ENCODE measurements around the gene ESRRG. TPM values are rescaled to one million over a fixed set of nuclear protein-coding genes. Genes with fewer than 3 reads are reported as not detected.

ESRRG gene
- total RNA-seq, 1 experiment from 2014 or later = 0.44 TPM

- Histone ChIP-seq H4K8ac (replicated peaks; ENCODE audit: insufficient read length, low read depth, low read length) (no peak overlapping the region), H4K91ac (ENCODE audit: insufficient read length, low read depth, low read length) (no peak overlapping the region), H3T11ph (ENCODE audit: low read length) (no peak overlapping the region), H4K5ac (ENCODE audit: insufficient read length, low read depth, low read length) (no peak overlapping the region), H3K4me2 (ENCODE audit: insufficient read depth, insufficient read length, low read length) (no peak overlapping the region), H3K23ac (ENCODE audit: insufficient read length, low read depth, low read length) (no peak overlapping the region), H2BK12ac (ENCODE audit: insufficient read length, low read depth, low read length) (no peak overlapping the region), H3K18ac (ENCODE audit: insufficient read length, low read depth, low read length) (no peak overlapping the region), H3K9me3 (ENCODE audit: control insufficient read depth, low read depth, low read length) (no peaks in the 10 kb centered on the region), H2BK5ac (ENCODE audit: insufficient read length, low read length) (no peak overlapping the region), H2AFZ (ENCODE audit: low read length) (no peak overlapping the region), H3K4me1 (ENCODE audit: insufficient read depth, low read length) (no peaks in the 10 kb centered on the region), H2BK15ac (ENCODE audit: low read depth, low read length) (no peak overlapping the region), H3K23me2 (ENCODE audit: insufficient read length, low read depth, low read length, poor library complexity, severe bottlenecking) (no peaks in the 10 kb centered on the region), H3K14ac (ENCODE audit: insufficient read depth, low read length) (no peak overlapping the region), H3K79me1 (ENCODE audit: insufficient read depth, low read depth, low read length, poor library complexity, severe bottlenecking) (no peaks in the 10 kb centered on the region), H3K27me3 (ENCODE audit: insufficient read depth, low read length) (no peaks in the 10 kb centered on the region), H2AK5ac (ENCODE audit: insufficient read length, low read length) (no peak overlapping the region), H3K27ac (ENCODE audit: insufficient read length, low read depth, low read length) (no peak overlapping the region), H2BK120ac (ENCODE audit: low read depth, low read length, poor library complexity, severe bottlenecking) (no peak overlapping the region), H3K4ac (ENCODE audit: low read depth, low read length) (no peak overlapping the region), H4K20me1 (ENCODE audit: control insufficient read depth, insufficient read depth, insufficient read length) (no peaks in the 10 kb centered on the region), H2BK20ac (ENCODE audit: low read depth, low read length, poor library complexity, severe bottlenecking) (no peak overlapping the region), H3K9ac (ENCODE audit: extremely low read depth, insufficient read length, low read length) (no peak overlapping the region), H3K56ac (ENCODE audit: insufficient read length, low read depth, low read length) (no peak overlapping the region), H3K79me2 (ENCODE audit: insufficient read depth, low read length) (no peaks in the 10 kb centered on the region)
- H3K9me3 Mint-ChIP-seq = no peaks in the 10 kb centered on the region
- H3K36me3 Mint-ChIP-seq (ENCODE audit: insufficient read depth in 1 of 3, low read depth in 3 of 3) = no peaks in the 10 kb centered on the region
- no peak overlapping the region for H3K4me3 Mint-ChIP-seq
- WGBS (ENCODE audit: extremely low coverage, insufficient read length, low lambda C conversion rate) = no CpG with 5 or more reads among the region's 4 CpGs
- TF ChIP-seq CTCF (conservative IDR thresholded peaks at IDR 0.05) = no peak
- no peaks in the 10 kb centered on the region for H3K27me3 Mint-ChIP-seq (ENCODE audit: low read depth)
- DNase-seq = no peak
- H3K27ac Mint-ChIP-seq = no peak overlapping the region; a peak in 1 of 7 replicates
- peaks cover 4 to 6% of the 10 kb centered on the region in 2 experiments; a peak in 3 of 4 replicates for H3K4me1 Mint-ChIP-seq
Observed at GRCh38 chr1:216555653-216556052, 167.6 kb downstream of the ESRRG start.

Measured in H9 (cell line).